Measurements from ENCODE around the gene RACK1.

GRCh38 chr5:181205761-181206649, 37.7 kb downstream of the RACK1 start:
- TF ChIP-seq CTCF (IDR thresholded peaks at IDR 0.05) = no peak
- TF ChIP-seq EP300 (IDR thresholded peaks at IDR 0.05) = no peak
- no peak for TF ChIP-seq POLR2A (IDR thresholded peaks at IDR 0.05; ENCODE audit: low read depth)

Data from esophagus muscularis mucosa (tissue), 4 donors.